ENCODE data around the gene MICAL1. TPM values are rescaled to one million over a fixed set of nuclear protein-coding genes. Genes with fewer than 3 reads are reported as not detected.

Gene MICAL1
- total and polyA plus RNA-seq, 4 donors: 13.5 to 49.5 (median 26.9) TPM

DNA sequence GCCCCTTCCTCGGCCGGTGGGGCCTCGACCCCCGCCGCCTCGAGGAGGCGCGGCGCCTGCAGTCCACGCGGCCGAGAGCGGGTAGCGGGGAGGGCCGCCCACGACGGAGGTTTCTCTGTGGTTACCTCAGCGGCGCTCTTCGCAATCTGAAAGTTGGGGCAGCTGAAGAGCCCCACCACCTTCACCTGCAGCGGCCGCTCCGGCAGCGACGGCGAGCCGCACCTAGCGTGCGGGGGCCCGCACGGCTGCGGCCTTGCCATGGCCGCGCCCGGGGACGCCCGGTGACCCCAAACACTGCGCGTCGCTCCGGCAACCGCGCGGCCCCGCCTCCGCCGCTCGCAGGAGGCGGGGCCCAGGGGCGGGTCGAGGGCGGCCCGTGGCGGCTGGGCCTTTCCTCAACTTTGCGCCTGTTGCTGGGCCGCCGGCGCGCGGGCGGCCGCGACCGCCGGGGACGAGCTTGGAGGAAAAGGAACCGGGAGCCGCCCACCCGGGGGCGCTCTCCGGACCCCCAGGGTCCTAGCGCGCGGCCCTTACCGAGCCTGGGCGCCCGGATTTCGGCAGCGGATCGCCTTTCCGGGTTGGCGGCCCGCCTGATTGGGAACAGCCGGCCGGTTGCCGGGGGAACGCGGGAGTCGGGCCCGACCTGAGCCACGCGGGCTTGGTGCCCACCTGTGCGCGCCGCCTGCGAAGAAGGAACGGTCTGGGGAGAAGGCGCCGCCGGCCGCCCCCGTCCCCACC is 15.1 kb downstream of the MICAL1 start, which contains the start of the genes PPIL6 and SMPD2:
Gene PPIL6 (minus strand): TSS at position 298 of the 738 bp plus-strand sequence. CDS start 38 bp downstream, at position 260.
Gene SMPD2 (plus strand): TSS at position 394 of the 738 bp plus-strand sequence. CDS start 398 bp downstream, outside the sequence.
- no peaks in the 10 kb centered on the region for H3K9me3 ChIP-seq (ENCODE audit: control insufficient read depth, insufficient read depth, low read length)
- H3K4me1 ChIP-seq (ENCODE audit: control insufficient read depth, insufficient read depth, low read length): peaks cover 18% of the 10 kb centered on the region
- peaks cover 27% of the 10 kb centered on the region for H3K36me3 ChIP-seq (ENCODE audit: control insufficient read depth, insufficient read depth, low read length)
- DNase-seq (ENCODE audit: low read depth in 4 of 6, low spot score in 6 of 6): peak in 5 of 6 donors; percentile 77 to 96 (median 86)
- H3K27ac ChIP-seq (ENCODE audit: low read depth, low read length): peak within 1 kb of the TSS; percentile 62
- H3K4me3 ChIP-seq (ENCODE audit: low read depth, low read length): peak within 1 kb of the TSS; percentile 81
- WGBS (ENCODE audit: insufficient coverage): 0% methylated on average over 102 of the region's 102 CpGs
- no peaks in the 10 kb centered on the region for H3K27me3 ChIP-seq (ENCODE audit: control insufficient read depth, insufficient read depth, low read length)

DNA sequence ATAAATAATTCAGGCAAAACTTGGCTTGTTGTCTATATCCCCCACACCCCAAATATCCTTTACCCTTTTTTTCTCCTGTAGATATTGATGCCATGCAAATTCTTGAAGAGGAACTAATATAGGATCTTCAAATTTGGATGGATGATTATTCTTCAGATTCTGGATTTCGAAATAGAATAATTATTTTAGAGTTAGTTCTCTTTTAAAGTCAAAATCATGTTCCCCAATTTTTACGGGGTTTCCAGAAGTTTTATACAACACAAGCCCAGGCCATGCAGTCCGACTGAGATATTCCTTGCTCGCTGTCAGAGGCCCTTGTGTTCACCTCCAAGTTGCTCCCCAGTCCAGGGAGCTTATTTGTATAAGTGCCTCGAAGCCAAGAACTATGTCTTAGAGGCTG is 19.5 kb downstream of the MICAL1 start:
- Histone ChIP-seq H3K4me3 (ENCODE audit: low read depth, low read length) (no peak overlapping the region), H3K9me3 (ENCODE audit: control insufficient read depth, insufficient read depth, low read length) (no peaks in the 10 kb centered on the region), H3K36me3 (ENCODE audit: control insufficient read depth, insufficient read depth, low read length) (no peaks in the 10 kb centered on the region), H3K27me3 (ENCODE audit: control insufficient read depth, insufficient read depth, low read length) (no peaks in the 10 kb centered on the region), H3K4me1 (ENCODE audit: control insufficient read depth, insufficient read depth, low read length) (peaks cover 6% of the 10 kb centered on the region), H3K27ac (ENCODE audit: low read depth, low read length) (no peak overlapping the region)
- no peak for DNase-seq (ENCODE audit: low read depth in 4 of 6, low spot score in 6 of 6)
- WGBS (ENCODE audit: insufficient coverage): 80% methylated on average over 1 of the region's 5 CpGs

DNA sequence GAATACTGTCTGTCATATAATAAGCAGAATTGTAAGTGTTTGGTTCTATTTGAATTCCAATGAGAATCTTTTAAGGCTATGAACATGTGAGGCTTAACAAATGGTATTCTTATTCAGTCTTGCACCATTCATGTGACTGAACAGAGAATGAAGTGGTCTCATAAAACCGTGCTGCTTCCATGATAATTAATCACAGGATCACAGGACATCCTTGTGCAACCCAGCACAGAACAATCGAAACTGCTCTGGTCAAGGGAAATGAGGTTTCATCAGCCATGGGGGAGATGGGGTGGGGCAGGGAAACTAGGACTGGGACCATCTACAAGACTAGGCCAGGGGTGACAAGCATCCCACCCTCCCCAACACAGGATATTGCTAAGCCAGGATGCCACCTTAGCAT is 21.1 kb downstream of the MICAL1 start:
- H3K27me3 ChIP-seq (ENCODE audit: control insufficient read depth, insufficient read depth, low read length): no peaks in the 10 kb centered on the region
- no peak overlapping the region for H3K4me3 ChIP-seq (ENCODE audit: low read depth, low read length)
- no peaks in the 10 kb centered on the region for H3K9me3 ChIP-seq (ENCODE audit: control insufficient read depth, insufficient read depth, low read length)
- no CpG with 5 or more reads among the region's 2 CpGs for WGBS (ENCODE audit: insufficient coverage)
- no peak for DNase-seq (ENCODE audit: low read depth in 4 of 6, low spot score in 6 of 6)
- peaks cover 3% of the 10 kb centered on the region for H3K4me1 ChIP-seq (ENCODE audit: control insufficient read depth, insufficient read depth, low read length)
- no peaks in the 10 kb centered on the region for H3K36me3 ChIP-seq (ENCODE audit: control insufficient read depth, insufficient read depth, low read length)
- H3K27ac ChIP-seq (ENCODE audit: low read depth, low read length): no peak overlapping the region

DNA sequence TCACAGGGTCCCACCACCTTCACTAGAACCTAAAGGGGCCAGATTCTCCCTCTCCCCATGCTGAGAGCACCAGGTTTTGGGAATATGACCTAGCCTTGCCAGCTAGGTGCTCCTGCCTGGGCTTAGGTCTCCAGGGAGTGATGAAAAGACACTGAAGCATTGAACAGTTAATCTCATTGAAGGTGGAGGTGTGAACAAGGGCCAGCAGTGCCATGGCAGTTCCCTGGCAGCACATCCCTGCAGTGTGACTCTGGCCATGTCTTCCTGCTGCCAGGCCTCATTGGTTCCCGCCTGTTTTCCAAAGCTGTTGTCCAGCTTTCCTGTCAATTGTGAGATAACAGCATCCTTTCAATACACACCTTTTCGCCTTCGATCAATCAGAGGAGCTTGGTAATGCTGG is 26.1 kb downstream of the MICAL1 start:
- 94% methylated on average over 3 of the region's 3 CpGs for WGBS (ENCODE audit: insufficient coverage)
- Histone ChIP-seq H3K36me3 (ENCODE audit: control insufficient read depth, insufficient read depth, low read length) (no peaks in the 10 kb centered on the region), H3K27ac (ENCODE audit: low read depth, low read length) (no peak overlapping the region), H3K4me1 (ENCODE audit: control insufficient read depth, insufficient read depth, low read length) (no peaks in the 10 kb centered on the region), H3K27me3 (ENCODE audit: control insufficient read depth, insufficient read depth, low read length) (no peaks in the 10 kb centered on the region), H3K9me3 (ENCODE audit: control insufficient read depth, insufficient read depth, low read length) (no peaks in the 10 kb centered on the region), H3K4me3 (ENCODE audit: low read depth, low read length) (no peak overlapping the region)
- no peak for DNase-seq (ENCODE audit: low read depth in 4 of 6, low spot score in 6 of 6)

DNA sequence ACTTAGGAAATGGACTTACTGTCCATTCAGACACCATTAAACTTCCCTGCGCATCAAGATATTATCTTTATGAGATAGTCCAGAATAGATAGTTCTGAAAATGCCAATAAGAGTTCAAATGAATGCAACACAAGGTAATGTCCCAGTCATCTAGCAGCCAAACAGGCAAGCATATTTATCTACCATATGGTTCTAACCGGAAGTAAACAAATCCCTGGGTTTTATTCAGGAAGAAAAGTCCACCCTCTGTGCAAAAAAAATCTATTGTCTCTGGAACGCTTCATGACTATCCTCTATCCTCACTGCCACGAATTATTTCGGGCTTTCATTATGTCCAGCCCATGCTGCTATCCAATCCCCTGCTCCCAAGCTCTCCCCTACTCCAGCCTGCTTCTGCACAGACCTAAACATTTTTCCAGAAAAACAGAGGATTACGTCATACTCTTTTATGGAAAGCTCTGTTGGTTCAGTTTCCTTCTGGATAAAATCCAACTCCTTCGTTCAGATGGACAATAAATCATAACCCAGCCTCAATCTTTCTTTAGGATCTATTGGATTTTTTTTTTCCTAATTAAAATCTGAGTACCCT is 26.6 kb downstream of the MICAL1 start:
- DNase-seq (ENCODE audit: low read depth in 4 of 6, low spot score in 6 of 6): peak in 1 of 6 donors; percentile 39

DNA sequence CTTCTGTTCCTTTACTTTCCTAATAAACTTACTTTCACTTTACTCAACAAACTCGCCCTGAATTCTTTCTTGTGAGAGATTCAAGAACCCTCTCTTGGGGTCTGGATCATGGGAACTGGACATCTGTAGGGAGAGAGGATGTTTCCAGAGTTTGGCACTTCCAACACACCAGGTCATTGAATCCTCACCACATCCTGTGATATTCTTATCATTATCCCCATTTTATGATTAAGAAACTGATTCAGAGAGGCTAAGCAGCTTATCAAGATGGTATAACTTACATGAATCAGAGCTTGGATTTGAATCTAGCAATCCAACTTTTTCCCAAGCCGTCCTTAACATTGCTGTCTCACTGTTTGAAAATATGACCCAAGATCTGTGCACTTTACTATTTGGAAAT is 30.6 kb downstream of the MICAL1 start:
- H3K36me3 ChIP-seq (ENCODE audit: control insufficient read depth, insufficient read depth, low read length): no peaks in the 10 kb centered on the region
- no peaks in the 10 kb centered on the region for H3K9me3 ChIP-seq (ENCODE audit: control insufficient read depth, insufficient read depth, low read length)
- H3K4me3 ChIP-seq (ENCODE audit: low read depth, low read length): no peak overlapping the region
- H3K4me1 ChIP-seq (ENCODE audit: control insufficient read depth, insufficient read depth, low read length): no peaks in the 10 kb centered on the region
- DNase-seq (ENCODE audit: low read depth in 4 of 6, low spot score in 6 of 6): no peak
- no CpG with 5 or more reads among the region's 2 CpGs for WGBS (ENCODE audit: insufficient coverage)
- H3K27me3 ChIP-seq (ENCODE audit: control insufficient read depth, insufficient read depth, low read length): no peaks in the 10 kb centered on the region
- no peak overlapping the region for H3K27ac ChIP-seq (ENCODE audit: low read depth, low read length)

More for the DNA sequence above, 26.6 kb downstream of the MICAL1 start:
- Histone ChIP-seq H3K27ac (ENCODE audit: low read depth, low read length) (no peak overlapping the region), H3K9me3 (ENCODE audit: control insufficient read depth, insufficient read depth, low read length) (no peaks in the 10 kb centered on the region), H3K4me1 (ENCODE audit: control insufficient read depth, insufficient read depth, low read length) (no peaks in the 10 kb centered on the region), H3K4me3 (ENCODE audit: low read depth, low read length) (no peak overlapping the region), H3K36me3 (ENCODE audit: control insufficient read depth, insufficient read depth, low read length) (no peaks in the 10 kb centered on the region), H3K27me3 (ENCODE audit: control insufficient read depth, insufficient read depth, low read length) (no peaks in the 10 kb centered on the region)
- WGBS (ENCODE audit: insufficient coverage): 62% methylated on average over 5 of the region's 7 CpGs

DNA sequence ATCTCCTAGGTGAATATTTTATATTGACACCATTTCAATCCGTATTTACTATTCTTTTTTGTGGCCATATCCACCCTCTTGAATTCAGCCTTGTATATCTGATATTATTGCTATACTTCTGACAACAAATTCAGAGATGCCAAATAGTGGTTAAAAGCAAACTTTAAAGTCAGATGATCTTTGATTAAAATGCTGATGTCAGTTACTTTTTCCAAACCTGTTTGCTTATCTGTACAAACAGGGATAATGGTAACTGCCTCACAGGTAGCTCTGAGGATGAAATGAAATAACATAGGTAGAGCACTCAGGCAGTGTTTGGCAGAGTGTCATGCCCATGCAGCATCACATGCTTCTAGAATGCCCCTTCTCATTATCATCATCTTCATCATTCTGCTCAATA is 34.4 kb downstream of the MICAL1 start:
- DNase-seq (ENCODE audit: low read depth in 4 of 6, low spot score in 6 of 6): no peak
- no CpG with 5 or more reads among the region's 1 CpG for WGBS (ENCODE audit: insufficient coverage)
- Histone ChIP-seq H3K9me3 (ENCODE audit: control insufficient read depth, insufficient read depth, low read length) (no peaks in the 10 kb centered on the region), H3K4me1 (ENCODE audit: control insufficient read depth, insufficient read depth, low read length) (no peaks in the 10 kb centered on the region), H3K36me3 (ENCODE audit: control insufficient read depth, insufficient read depth, low read length) (no peaks in the 10 kb centered on the region), H3K4me3 (ENCODE audit: low read depth, low read length) (no peak overlapping the region), H3K27ac (ENCODE audit: low read depth, low read length) (no peak overlapping the region), H3K27me3 (ENCODE audit: control insufficient read depth, insufficient read depth, low read length) (no peaks in the 10 kb centered on the region)

DNA sequence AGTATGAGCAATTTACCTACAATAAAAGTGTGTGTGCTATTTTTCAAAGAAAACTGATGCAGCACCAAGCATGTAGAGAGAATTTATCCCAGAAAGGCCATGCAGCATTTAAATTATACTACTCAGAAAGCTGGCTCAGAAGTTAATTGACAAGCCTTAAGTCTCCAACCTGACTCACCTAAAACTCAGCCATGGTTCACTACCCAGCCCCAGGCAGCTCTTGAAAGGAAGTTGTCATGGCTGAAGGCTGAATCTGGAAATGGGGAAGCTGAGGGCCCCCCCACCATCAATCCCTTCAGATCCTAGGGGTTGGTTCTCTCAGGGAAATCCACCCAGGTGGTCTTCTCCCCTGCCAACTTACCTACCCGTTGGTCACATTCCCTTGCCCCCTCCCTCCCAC is 34.8 kb downstream of the MICAL1 start:
- Histone ChIP-seq H3K4me3 (ENCODE audit: low read depth, low read length) (no peak overlapping the region), H3K9me3 (ENCODE audit: control insufficient read depth, insufficient read depth, low read length) (no peaks in the 10 kb centered on the region), H3K4me1 (ENCODE audit: control insufficient read depth, insufficient read depth, low read length) (no peaks in the 10 kb centered on the region), H3K36me3 (ENCODE audit: control insufficient read depth, insufficient read depth, low read length) (no peaks in the 10 kb centered on the region), H3K27ac (ENCODE audit: low read depth, low read length) (no peak overlapping the region), H3K27me3 (ENCODE audit: control insufficient read depth, insufficient read depth, low read length) (no peaks in the 10 kb centered on the region)
- 60% methylated on average over 1 of the region's 1 CpG for WGBS (ENCODE audit: insufficient coverage)
- no peak for DNase-seq (ENCODE audit: low read depth in 4 of 6, low spot score in 6 of 6)

DNA sequence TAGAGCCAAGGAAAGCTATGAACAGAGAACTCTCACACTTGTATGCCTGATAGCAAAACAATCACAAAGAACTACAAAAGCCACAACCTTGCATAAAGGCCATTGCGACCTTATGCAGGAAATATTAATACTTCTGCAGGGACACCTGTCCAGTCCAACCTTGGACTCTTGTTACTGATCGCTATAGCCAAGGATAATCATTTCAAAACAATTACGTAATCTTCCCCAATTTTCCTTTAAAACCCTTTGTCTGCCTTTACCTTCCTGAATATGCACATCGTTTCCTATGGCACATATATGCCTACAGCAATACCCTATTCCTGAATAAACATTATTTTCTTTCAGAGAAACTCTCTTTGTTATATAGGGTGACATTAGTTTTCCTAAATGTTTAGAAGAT is 37.9 kb downstream of the MICAL1 start:
- Histone ChIP-seq H3K36me3 (ENCODE audit: control insufficient read depth, insufficient read depth, low read length) (no peaks in the 10 kb centered on the region), H3K9me3 (ENCODE audit: control insufficient read depth, insufficient read depth, low read length) (peaks cover 1% of the 10 kb centered on the region), H3K27ac (ENCODE audit: low read depth, low read length) (no peak overlapping the region), H3K4me1 (ENCODE audit: control insufficient read depth, insufficient read depth, low read length) (no peaks in the 10 kb centered on the region), H3K4me3 (ENCODE audit: low read depth, low read length) (no peak overlapping the region), H3K27me3 (ENCODE audit: control insufficient read depth, insufficient read depth, low read length) (no peaks in the 10 kb centered on the region)
- DNase-seq (ENCODE audit: low read depth in 4 of 6, low spot score in 6 of 6): no peak
- 85% methylated on average over 3 of the region's 4 CpGs for whole genome bisulfite sequencing (ENCODE audit: insufficient coverage)

DNA sequence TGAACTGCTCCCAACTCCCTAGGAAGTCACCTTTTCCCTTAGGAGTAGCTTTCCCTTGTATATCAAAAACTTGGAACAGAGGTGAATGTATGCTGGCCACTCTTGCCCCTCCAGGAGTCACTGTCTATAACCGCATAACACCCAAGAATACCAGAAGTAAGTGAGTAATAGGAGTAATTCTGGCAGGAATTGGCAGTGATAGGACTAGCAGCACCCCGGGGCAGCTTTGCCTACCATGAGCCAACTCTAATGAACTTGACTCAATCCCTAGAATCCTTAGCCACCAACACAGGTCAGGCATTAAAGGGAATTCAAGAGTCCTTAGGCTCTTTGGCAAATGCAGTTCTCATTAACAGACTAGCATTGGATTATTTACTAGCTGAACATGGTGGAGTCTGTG is 44.5 kb downstream of the MICAL1 start:
- no peak overlapping the region for H3K4me3 ChIP-seq (ENCODE audit: low read depth, low read length)
- no CpG with 5 or more reads among the region's 2 CpGs for WGBS (ENCODE audit: insufficient coverage)
- no peaks in the 10 kb centered on the region for H3K36me3 ChIP-seq (ENCODE audit: control insufficient read depth, insufficient read depth, low read length)
- no peak for DNase-seq (ENCODE audit: low read depth in 4 of 6, low spot score in 6 of 6)
- no peaks in the 10 kb centered on the region for H3K27me3 ChIP-seq (ENCODE audit: control insufficient read depth, insufficient read depth, low read length)
- no peaks in the 10 kb centered on the region for H3K4me1 ChIP-seq (ENCODE audit: control insufficient read depth, insufficient read depth, low read length)
- no peak overlapping the region for H3K27ac ChIP-seq (ENCODE audit: low read depth, low read length)
- H3K9me3 ChIP-seq (ENCODE audit: control insufficient read depth, insufficient read depth, low read length): peaks cover 1% of the 10 kb centered on the region
